GM18505 (cell line): Measurements from ENCODE around the gene CRYBB2.
"Not testable (repeated sequence)": the region's sequence is repeated elsewhere in the genome, so short reads cannot be mapped to it uniquely, and the experiment has no call there.

Experiments used
- ATAC-seq: cut with Tn5 transposase; IDR thresholded peaks from one replicate; pipeline ENCODE4 v1.9.1; 2021; ENCODE audit not compliant: unreplicated experiment
- POLR2A ChIP-seq: IDR thresholded peaks from 4 replicates; pipeline ENCODE4 v1.6.1; 2011; ENCODE audit warnings: borderline replicate concordance; ENCODE audit not compliant: insufficient read depth, insufficient read length; ENCODE audit errors: extremely low read depth

Gene CRYBB2

DNA sequence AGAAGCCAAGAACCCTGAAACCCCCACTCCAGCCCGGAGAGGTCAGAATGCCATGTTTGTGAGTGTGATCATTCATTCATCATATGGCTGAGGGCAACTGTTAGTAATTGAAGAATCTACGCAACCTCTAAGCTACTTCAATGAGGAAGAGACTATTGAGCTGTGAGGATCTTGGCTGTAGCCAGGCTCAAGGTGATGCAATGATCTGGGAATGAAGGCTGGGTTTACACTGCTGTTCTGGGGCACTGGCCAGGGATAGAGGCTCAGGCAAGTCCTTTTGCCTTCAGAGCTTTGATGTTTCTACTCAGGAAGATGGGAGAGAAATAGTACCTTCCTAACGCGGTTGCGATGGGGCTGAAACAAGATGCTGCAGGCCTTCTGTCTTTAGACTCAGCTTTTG is 12.9 kb downstream of the CRYBB2 start:
- ATAC-seq = no peak
- TF ChIP-seq POLR2A = no peak

DNA sequence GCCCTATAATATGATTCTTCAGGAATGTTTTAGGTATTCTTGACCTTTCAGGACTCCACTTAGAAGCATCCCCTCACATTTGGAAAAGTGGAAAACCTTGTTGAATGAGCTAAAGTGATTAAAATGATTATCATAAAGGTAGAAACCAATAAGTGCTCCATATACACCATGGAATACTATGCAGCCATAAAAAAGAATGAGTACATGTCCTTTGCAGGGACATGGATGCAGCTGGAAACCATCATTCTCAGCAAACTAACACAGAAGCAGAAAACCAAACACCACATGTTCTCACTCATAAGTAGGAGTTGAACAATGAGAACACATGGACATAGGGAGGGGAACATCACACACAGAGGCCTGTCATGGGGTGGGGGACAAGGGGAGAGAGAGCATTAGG is 14.3 kb downstream of the CRYBB2 start:
- not testable (repeated sequence) for ATAC-seq

DNA sequence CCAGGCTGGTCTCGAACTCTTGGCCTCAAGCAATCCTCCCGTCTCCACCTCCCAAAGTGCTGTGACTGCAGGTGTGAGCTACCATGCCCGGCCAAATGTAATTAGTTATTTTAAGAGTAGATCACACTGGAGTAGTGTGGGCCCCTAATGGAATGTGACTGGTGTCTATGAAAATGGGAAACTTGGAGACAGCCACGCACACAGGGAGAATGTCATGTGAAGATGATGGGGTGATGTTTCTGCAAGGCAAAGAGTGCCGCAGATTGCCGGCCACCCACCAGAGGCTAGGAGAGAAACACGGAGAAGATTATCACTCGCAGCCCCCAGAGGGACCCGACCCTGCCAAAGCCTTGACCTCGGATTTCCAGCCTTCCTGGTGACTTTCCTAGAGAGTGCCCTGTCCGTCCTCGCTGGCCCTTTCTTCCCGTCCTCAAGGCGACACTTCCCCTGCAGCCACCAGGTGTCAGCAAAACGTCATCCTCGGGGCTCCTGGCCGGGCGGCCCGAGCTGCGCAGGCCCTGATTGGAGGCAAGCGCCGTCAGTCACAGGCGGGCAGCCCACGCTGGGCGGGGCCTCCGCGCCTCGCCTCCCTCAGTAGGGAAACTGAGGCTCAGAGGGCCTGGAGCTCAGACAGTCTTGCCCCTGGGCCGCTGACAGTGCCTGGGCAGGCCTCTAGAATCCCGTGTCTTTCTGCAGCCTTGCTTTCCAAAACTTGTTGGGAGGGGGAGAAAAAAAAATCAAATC is 16.3 kb downstream of the CRYBB2 start:
- TF ChIP-seq POLR2A = no peak
- no peak for ATAC-seq

DNA sequence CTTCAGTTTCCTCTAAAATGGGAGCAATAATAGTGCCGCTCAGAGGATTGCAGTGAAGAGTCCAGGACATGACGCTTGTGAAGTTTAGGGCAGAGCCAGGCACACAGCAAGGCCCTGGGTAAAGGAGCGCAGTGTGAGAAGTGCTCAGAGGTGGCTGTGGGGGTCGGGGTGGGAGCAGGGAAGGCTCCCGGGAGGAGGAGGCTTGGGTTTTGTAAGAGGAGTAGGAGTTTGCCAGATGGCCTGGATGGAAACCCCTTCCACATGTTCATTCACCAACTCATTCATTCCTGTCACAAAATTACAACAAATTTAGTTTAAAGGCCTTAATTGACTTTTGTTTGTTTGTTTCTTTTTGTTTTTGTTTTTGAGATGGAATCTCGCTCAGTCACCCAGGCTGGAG is 17.0 kb downstream of the CRYBB2 start:
- no peak for TF ChIP-seq POLR2A
- ATAC-seq = no peak

DNA sequence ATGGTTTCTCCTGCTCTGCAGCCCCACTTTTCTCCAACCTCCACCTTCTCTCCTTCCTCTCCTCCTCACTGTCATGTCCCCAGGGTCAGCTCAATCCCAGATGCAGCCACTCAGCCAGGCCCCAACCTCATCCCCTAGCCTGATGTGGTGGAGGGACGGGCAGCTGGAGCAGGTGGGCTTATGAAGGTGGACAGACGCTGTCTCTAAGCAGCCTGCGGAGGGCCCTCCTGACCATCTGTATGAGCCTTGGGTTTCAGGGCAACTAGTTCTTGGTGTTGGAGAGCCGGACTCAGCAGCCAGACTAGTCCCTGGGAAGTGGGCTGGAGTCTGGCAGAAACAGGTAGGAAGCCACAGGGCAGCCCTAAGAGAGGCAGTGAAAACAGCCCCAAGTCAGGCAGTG is 18.1 kb downstream of the CRYBB2 start:
- no peak for TF ChIP-seq POLR2A
- ATAC-seq = no peak

DNA sequence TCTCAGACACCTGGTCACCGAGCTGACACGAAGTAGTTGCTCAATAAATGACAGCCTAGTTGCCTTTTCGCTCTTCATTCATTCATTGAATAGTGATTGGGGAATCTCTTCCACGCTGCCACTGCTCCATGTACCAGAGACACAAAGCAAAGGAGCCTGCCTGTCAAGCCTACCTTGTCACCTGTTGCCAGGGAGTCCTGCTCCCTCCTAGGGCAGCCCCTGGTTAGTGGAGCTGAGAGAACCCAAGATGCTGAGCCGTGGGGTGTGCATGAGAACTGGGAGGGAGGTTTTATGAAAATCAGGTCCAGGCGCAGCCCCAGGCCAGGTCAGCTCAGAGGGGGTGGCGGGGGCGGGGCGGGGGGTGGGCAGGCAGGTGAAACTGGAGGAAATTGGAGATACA is 18.6 kb downstream of the CRYBB2 start:
- ATAC-seq = not testable (repeated sequence)

DNA sequence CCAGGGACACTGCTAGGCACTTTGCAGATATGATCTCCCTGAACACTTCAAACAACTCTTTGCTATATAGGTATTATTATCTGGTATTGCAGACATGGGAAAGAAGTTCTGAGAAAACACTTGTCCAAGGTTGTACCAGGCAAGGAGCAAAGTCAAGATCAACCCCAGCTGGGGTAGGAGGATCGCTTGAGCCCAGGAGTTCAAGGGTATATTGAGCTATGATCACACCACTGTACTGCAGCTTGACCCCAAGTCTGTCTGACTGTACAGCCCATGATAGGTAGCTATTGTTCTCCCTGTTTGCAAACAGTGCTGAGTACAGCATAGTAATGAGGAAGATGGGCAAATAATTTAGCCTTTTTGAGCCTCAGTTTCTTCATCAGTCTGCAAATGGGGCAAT is 35.7 kb downstream of the CRYBB2 start:
- ATAC-seq = not testable (repeated sequence)

DNA sequence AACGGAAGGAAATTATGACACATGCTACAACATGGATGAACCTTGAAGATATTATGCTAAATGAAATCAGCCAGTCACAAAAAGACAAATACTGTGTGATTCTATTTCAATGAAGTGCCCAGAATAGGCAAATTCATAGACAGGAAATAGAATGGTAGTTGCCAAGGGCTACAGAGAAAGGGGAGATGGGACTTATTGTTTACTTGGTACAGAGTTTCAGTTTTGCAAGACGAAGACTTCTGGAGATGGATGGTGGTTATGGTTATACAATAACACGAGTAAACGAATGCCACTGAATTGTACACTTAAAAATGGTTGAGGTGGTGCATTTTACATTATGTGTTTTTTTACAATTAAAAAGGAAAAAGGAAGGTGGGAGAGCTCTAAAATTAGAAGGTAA is 48.1 kb downstream of the CRYBB2 start:
- ATAC-seq = not testable (repeated sequence)

DNA sequence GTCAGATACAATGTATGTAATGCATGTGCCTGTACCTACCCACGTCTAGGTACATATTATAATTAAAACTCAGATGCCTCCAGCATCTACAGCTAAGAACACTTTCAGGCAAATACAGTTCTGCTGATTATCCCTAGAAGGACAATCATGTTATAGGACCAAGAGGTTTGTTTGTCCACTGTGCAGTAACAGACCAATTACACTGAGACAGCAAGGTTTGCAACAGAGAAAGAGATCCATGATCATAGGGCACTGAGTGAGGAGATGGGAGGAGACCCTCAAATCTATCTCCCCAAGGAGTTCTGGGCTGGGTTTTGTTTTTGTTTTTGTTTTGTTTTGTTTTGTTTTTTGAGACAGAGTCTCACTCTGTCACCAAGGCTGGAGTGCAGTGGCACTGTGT is 49.5 kb downstream of the CRYBB2 start:
- not testable (repeated sequence) for ATAC-seq

DNA sequence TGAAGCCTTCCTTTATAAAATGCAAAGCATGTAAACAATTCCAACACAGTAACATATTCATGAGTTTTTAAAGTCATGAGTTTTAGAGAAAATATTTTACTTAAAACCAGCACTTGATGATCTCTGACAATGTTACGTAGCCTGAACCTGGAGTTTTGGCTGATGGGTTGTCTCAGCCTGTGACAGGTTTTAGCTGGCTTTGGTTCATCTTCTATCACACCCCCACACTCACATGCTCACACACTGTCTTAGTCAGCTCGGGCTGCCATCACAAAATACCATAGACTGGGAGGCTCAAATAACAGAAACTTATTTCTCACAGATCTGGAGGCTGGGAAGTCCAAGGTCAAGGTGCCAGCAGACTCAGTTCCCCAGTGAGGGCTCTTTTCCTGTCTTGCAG is 50.6 kb downstream of the CRYBB2 start:
- ATAC-seq = not testable (repeated sequence)

DNA sequence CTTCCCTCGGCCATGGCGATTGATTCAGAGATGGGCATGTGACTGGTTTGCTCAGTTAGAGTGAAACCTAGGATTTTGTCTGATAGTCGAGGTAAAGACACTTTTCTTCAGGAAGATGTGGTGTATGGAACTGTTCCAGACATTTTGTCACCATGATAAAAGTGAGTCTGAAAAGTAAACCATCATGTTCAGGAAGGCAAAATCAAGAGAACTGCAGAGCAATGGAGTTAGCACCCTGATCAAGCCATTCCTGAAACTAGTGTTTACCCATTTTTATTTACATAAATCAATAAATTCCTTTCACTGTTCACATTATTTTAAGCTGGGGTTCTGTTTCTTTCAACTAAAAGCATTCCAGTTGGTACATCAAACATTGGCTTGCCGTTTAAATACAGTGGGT is 53.8 kb downstream of the CRYBB2 start:
- ATAC-seq = not testable (repeated sequence)

DNA sequence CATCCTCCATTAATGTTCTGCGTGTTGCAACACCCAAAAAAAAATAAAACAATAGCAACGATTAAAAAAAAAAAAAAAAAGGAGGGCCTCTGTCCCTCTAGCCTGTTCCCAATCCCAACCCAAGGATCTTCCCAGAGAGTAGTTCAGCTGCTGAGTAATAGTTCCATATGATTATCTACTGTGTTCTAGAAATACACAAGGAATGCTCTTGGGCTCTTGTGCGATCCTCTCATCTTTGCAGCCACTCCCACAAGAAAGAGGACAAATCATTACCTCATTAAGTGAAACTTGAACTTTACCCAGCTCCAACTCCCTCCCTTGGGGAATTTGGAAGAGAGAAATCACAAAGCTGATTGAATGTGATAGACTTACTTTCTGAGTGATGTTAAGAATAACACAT is 54.5 kb downstream of the CRYBB2 start:
- not testable (repeated sequence) for ATAC-seq

DNA sequence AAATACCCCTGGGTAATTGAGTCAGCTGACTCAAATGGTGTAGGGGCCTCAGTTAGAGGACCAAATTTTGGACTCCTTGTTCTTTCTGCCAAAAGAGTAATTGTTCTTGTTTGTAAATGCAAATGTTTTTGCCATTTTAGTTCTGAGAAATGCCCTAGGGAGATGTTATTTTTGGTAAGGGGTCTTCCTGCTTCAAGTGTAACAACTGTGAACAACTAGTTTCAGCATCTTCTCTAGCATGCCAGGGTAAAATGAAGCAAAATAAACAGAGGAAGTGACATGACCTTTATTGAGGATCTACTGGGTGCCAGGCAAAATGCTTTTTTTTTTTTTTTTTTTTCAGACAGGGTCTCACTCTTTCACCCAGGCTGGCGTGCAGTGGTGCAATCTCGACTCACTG is 60.7 kb downstream of the CRYBB2 start:
- ATAC-seq = not testable (repeated sequence)
